Uterus (tissue), 2 donors: ENCODE measurements around the gene AP4E1.

Source experiments
- CTCF ChIP-seq, 4 experiments: fragments of 200-600 bp in 2 of 4; fragments of 450-650 bp in 2 of 4; sonication (generic) in 2 of 4; IDR thresholded peaks; one replicate each; pipeline ENCODE4 v1.5.1; 2016 to 2019; ENCODE audit warnings: antibody characterized with exemption in 4 of 4, mild to moderate bottlenecking in 2 of 4, moderate library complexity in 1 of 4
- POLR2A ChIP-seq, 2 donors: fragments of 450-650 bp; IDR thresholded peaks; one replicate each; pipeline ENCODE4 v1.6.1; 2016; ENCODE audit warnings: antibody characterized with exemption in 2 of 2, mild to moderate bottlenecking in 1 of 2, moderate library complexity in 1 of 2

- TF ChIP-seq CTCF (IDR thresholded peaks at IDR 0.05) (no peak), POLR2A (IDR thresholded peaks at IDR 0.05) (no peak)
Measured at GRCh38 chr15:50973605-50974004, 65.1 kb downstream of the AP4E1 start.
